Measurements from ENCODE around the gene TOP3A. TPM values are rescaled to one million over a fixed set of nuclear protein-coding genes. Genes with fewer than 3 reads are reported as not detected.
A peak's percentile ranks its signal among the peaks of the same experiment; 100 is the strongest.
"Not testable (repeated sequence)": the region's sequence is repeated elsewhere in the genome, so short reads cannot be mapped to it uniquely, and the experiment has no call there.

Gene TOP3A
- total RNA-seq, 1 donor: 45.8 TPM

- TF ChIP-seq CTCF (IDR thresholded peaks at IDR 0.05; ENCODE audit: insufficient read depth, low read depth, low read length): no peak
- no peak overlapping the region for H3K4me3 ChIP-seq (ENCODE audit: low read depth, low read length)
- DNase-seq (ENCODE audit: low read depth): no peak
Measured at GRCh38 chr17:18309202-18309601, 5.6 kb downstream of the TOP3A start.

- not testable (repeated sequence) for H3K4me3 ChIP-seq (ENCODE audit: low read depth, low read length)
- DNase-seq (ENCODE audit: low read depth): peak; percentile 22
Measured at GRCh38 chr17:18303206-18303605, 11.6 kb downstream of the TOP3A start.

GRCh38 chr17:18300725-18301480 is 13.9 kb downstream of the TOP3A start:
- no peak overlapping the region for H3K4me3 ChIP-seq (ENCODE audit: low read depth, low read length)
- no peak for DNase-seq (ENCODE audit: low read depth)
- TF ChIP-seq CTCF (IDR thresholded peaks at IDR 0.05; ENCODE audit: insufficient read depth, low read depth, low read length): no peak

GRCh38 chr17:18298061-18298460 is 16.7 kb downstream of the TOP3A start:
- H3K4me3 ChIP-seq (ENCODE audit: low read depth, low read length); DNase-seq (ENCODE audit: low read depth): not testable (repeated sequence)

- DNase-seq (ENCODE audit: low read depth): no peak
- TF ChIP-seq CTCF (IDR thresholded peaks at IDR 0.05; ENCODE audit: insufficient read depth, low read depth, low read length): no peak
- no peak overlapping the region for H3K4me3 ChIP-seq (ENCODE audit: low read depth, low read length)
Measured at GRCh38 chr17:18291718-18292540, 22.9 kb downstream of the TOP3A start.

- DNase-seq (ENCODE audit: low read depth): no peak
- H3K4me3 ChIP-seq (ENCODE audit: low read depth, low read length): no peak overlapping the region
- TF ChIP-seq CTCF (IDR thresholded peaks at IDR 0.05; ENCODE audit: insufficient read depth, low read depth, low read length): no peak
Measured at GRCh38 chr17:18285296-18285695, 29.5 kb downstream of the TOP3A start.

- no peak for DNase-seq (ENCODE audit: low read depth)
- TF ChIP-seq CTCF (IDR thresholded peaks at IDR 0.05; ENCODE audit: insufficient read depth, low read depth, low read length): no peak
- no peak overlapping the region for H3K4me3 ChIP-seq (ENCODE audit: low read depth, low read length)
Measured at GRCh38 chr17:18281788-18282187, 33.0 kb downstream of the TOP3A start.
